ENCODE measurements around the gene AREL1. TPM values are rescaled to one million over a fixed set of nuclear protein-coding genes. Genes with fewer than 3 reads are reported as not detected.

Gene AREL1, protein sequence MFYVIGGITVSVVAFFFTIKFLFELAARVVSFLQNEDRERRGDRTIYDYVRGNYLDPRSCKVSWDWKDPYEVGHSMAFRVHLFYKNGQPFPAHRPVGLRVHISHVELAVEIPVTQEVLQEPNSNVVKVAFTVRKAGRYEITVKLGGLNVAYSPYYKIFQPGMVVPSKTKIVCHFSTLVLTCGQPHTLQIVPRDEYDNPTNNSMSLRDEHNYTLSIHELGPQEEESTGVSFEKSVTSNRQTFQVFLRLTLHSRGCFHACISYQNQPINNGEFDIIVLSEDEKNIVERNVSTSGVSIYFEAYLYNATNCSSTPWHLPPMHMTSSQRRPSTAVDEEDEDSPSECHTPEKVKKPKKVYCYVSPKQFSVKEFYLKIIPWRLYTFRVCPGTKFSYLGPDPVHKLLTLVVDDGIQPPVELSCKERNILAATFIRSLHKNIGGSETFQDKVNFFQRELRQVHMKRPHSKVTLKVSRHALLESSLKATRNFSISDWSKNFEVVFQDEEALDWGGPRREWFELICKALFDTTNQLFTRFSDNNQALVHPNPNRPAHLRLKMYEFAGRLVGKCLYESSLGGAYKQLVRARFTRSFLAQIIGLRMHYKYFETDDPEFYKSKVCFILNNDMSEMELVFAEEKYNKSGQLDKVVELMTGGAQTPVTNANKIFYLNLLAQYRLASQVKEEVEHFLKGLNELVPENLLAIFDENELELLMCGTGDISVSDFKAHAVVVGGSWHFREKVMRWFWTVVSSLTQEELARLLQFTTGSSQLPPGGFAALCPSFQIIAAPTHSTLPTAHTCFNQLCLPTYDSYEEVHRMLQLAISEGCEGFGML
- 23.5 and 24.4 TPM in 2 replicates for total RNA-seq

DNA sequence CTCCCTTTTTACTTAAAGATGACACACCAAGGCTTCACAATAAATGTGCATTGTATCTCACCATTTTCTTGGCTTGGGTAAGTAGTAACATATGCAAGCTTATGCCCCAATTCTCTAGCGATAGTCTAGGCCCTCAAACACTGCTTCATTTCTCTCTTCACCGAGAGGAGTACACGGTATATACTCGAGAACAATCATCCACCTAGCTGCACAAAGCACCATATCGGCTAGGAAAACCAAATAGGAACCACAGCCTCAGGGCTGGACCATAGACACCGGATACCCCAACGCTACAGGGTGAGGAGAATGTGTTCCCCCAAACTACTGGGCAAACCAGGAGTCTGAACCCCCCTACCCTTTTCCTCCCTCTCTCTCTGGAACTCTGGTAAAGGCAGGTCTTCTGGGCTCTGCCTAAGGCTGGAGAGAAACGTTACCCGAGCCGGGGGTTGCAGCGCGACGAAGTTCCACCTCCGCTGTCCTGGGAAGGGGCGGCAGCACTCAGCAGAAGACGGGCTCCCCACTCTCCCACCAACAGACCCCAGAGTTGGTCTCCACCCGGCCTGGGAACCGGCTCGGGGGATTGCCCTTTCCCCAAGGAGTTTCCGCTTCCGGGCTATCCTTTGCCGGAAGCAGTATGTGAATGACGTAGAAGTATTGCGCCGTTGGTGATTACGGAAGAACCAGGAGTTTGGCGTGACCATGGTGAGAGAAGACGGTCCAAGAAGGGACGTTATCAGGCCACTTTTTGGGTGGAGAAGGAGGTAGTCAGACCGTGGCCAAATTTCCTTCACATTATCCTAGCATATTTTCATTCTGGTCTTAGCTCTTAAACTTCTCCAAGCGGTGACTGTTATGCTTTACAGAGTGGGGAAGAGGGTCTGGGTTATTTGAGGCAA, at the start of gene AREL1, which contains the start of gene FCF1:
Gene AREL1, minus strand, starts transcription at position 582 of the 896 bp plus-strand sequence. CDS start 27,465 bp downstream, outside the sequence.
Gene FCF1, plus strand, starts transcription at position 646 of the 896 bp plus-strand sequence. Its CDS starts 54 bp downstream, at position 700.

DNA sequence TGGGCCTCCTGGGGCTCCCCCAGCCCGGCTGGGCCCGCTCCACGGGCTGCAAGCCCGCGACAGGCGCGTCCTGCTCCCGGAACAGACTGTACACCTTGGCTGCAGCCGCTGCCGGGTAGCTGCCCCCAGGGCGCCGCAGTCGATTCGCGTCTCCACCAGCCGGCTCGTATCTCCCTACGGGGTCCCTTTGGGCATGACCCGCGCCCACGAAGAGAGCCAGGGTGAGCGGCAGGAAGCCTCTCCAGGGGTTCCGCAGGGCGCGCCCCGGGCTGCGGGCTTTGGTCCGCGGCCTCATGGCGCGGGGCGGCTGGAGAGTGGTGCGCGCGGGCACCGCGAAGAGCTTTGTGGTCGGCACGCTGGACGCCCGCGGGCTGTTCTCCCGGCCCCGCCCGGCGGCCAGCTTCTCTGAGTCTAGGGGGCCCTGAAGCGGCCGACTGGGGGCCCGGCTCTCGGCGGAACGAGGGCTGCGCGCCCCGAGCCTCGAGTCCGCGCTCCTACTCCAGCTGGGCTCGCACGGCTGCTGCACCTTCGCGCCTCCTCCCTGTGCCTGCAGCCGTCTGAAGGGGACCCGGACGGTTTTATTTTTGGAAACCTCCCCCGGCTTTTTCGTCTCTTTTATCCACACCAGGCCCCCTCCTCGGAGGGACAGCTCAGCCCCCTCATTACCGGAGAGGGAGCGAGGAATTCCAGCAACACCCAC, 101.1 kb downstream of the AREL1 start, which contains the start of gene LTBP2:
Gene LTBP2, minus strand, starts transcription at position 588 of the 700 bp plus-strand sequence. Its CDS starts 293 bp downstream, at position 295.

Other genes with a start within 250 kb of the AREL1 start
- 112 and 157 TPM in 2 replicates for gene NPC2, start 219.8 kb downstream of the AREL1 start, total RNA-seq
- gene ISCA2, start 219.3 kb downstream of the AREL1 start, total RNA-seq = 10.1 and 14.4 TPM in 2 replicates
- 71.0 and 72.3 TPM in 2 replicates for gene LTBP2, start 100.8 kb downstream of the AREL1 start, total RNA-seq
- 21.8 and 38.0 TPM in 2 replicates for gene FCF1, start 64 bp upstream of the AREL1 start, total RNA-seq
- gene YLPM1, start 50.2 kb upstream of the AREL1 start, total RNA-seq = 20.6 and 22.6 TPM in 2 replicates
- gene PROX2, start 163.1 kb upstream of the AREL1 start, total RNA-seq = not detected in 2 replicates
- gene DLST, start 168.8 kb upstream of the AREL1 start, total RNA-seq = 44.1 and 50.6 TPM in 2 replicates
- 0.28 and 0.46 TPM in 2 replicates for gene RPS6KL1, start 210.2 kb upstream of the AREL1 start, total RNA-seq
- 1.7 and 3.5 TPM in 2 replicates for gene PGF, start 242.5 kb upstream of the AREL1 start, total RNA-seq

Data from smooth muscle cell of bladder (primary cell).